Left ventricle myocardium inferior (tissue), 1 donor: ENCODE measurements around the gene KRTAP9-6. TPM values are rescaled to one million over a fixed set of nuclear protein-coding genes. Genes with fewer than 3 reads are reported as not detected.

Experiments
- DNase-seq: peaks from one replicate; pipeline ENCODE4 v3.0.0-alpha.2; 2020
- H3K27ac ChIP-seq: fragments of 200-600 bp; replicated peaks from 2 replicates; pipeline ENCODE4 v1.8.0; 2021
- H3K27me3 ChIP-seq: fragments of 200-600 bp; 2 replicates; pipeline ENCODE4 v1.8.0; 2021; ENCODE audit warnings: low read depth
- H3K36me3 ChIP-seq: fragments of 200-600 bp; 2 replicates; pipeline ENCODE4 v1.8.0; 2021
- H3K4me1 ChIP-seq: fragments of 200-600 bp; 2 replicates; pipeline ENCODE4 v1.8.0; 2021
- H3K4me3 ChIP-seq: fragments of 200-600 bp; 2 replicates; pipeline ENCODE4 v1.8.0; 2021; ENCODE audit warnings: mild to moderate bottlenecking, moderate library complexity
- H3K9me3 ChIP-seq: fragments of 200-600 bp; replicated peaks from 2 replicates; pipeline ENCODE4 v1.8.0; 2021
- CTCF ChIP-seq: fragments of 200-600 bp; IDR thresholded peaks from 2 replicates; pipeline ENCODE4 v1.8.0; 2021; ENCODE audit warnings: antibody characterized with exemption, mild to moderate bottlenecking, borderline replicate concordance
- intact Hi-C: fragments of 100-400 bp; cut with micrococcal nuclease; formaldehyde crosslinking; loops from one replicate; pipeline ENCODE4 v1.11.0; 2022
- total RNA-seq: library from RNA; stranded (reverse); fragmentation: NEBNext Ultra II Directional; extraction: Animal tissue kit (Norgen Biotek cat#: 25700); gene quantifications from one replicate; pipeline ENCODE4 v1.2.1, GENCODE V29; 2021
- donor health status: DM: no; HTN: yes; CAD: no; lungs with severe emphysema.

The KRTAP9-6 gene
- total RNA-seq, 1 donor from 2014 or later = not detected

- DNase-seq = no peak
- Histone ChIP-seq H3K27ac (no peak overlapping the region), H3K36me3 (no peaks in the 10 kb centered on the region), H3K9me3 (no peaks in the 10 kb centered on the region), H3K4me3 (no peak overlapping the region), H3K27me3 (peaks cover 76% of the 10 kb centered on the region), H3K4me1 (peaks cover 13% of the 10 kb centered on the region)
- intact Hi-C loops = no loop called here
- TF ChIP-seq CTCF = no peak
Measured at GRCh38 chr17:41307647-41308046, 42.5 kb downstream of the KRTAP9-6 start.

- peak; percentile 58 for DNase-seq
- intact Hi-C loops = no loop called here
Measured at GRCh38 chr17:41308251-41308917, 43.2 kb downstream of the KRTAP9-6 start.

GRCh38 chr17:41308918-41309359 is 43.8 kb downstream of the KRTAP9-6 start, which contains the start of gene KRTAP16-1:
Gene KRTAP16-1 (minus strand): TSS chr17:41309309. CDS start chr17:41309253, 56 bp downstream.
- Histone ChIP-seq H3K36me3 (no peaks in the 10 kb centered on the region), H3K27me3 (peaks cover 89% of the 10 kb centered on the region), H3K9me3 (no peaks in the 10 kb centered on the region), H3K4me1 (peaks cover 6% of the 10 kb centered on the region), H3K27ac (peak within 1 kb of the TSS; percentile 38), H3K4me3 (no peak within 1 kb of the TSS)
- intact Hi-C loops = no loop called here
- DNase-seq = no peak
- no peak for TF ChIP-seq CTCF

More at GRCh38 chr17:41308251-41308917, 43.2 kb downstream of the KRTAP9-6 start:
- Histone ChIP-seq H3K9me3 (no peaks in the 10 kb centered on the region), H3K36me3 (no peaks in the 10 kb centered on the region), H3K27me3 (peaks cover 83% of the 10 kb centered on the region), H3K4me3 (no peak overlapping the region), H3K27ac (peak overlapping the region; percentile 38), H3K4me1 (peaks cover 6% of the 10 kb centered on the region)
- TF ChIP-seq CTCF = no peak

- Histone ChIP-seq H3K27ac (no peak overlapping the region), H3K4me3 (no peak overlapping the region), H3K27me3 (peaks cover 93% of the 10 kb centered on the region), H3K36me3 (no peaks in the 10 kb centered on the region), H3K9me3 (no peaks in the 10 kb centered on the region), H3K4me1 (peaks cover 6% of the 10 kb centered on the region)
- DNase-seq = no peak
- no peak for TF ChIP-seq CTCF
- intact Hi-C loops = no loop called here
Measured at GRCh38 chr17:41311111-41311510, 45.9 kb downstream of the KRTAP9-6 start.

- TF ChIP-seq CTCF = no peak
Measured at GRCh38 chr17:41315204-41315794, 50.1 kb downstream of the KRTAP9-6 start, which contains the start of gene KRTAP17-1. Gene KRTAP17-1 (minus strand): TSS chr17:41315710. CDS start chr17:41315650, 60 bp downstream.

More at GRCh38 chr17:41315204-41315794, 50.1 kb downstream of the KRTAP9-6 start, which contains the start of gene KRTAP17-1:
- H3K36me3 ChIP-seq = no peaks in the 10 kb centered on the region
- peaks cover 13% of the 10 kb centered on the region for H3K9me3 ChIP-seq
- intact Hi-C loops = no loop called here
- H3K27me3 ChIP-seq = peaks cover 63% of the 10 kb centered on the region
- DNase-seq = no peak
- no peaks in the 10 kb centered on the region for H3K4me1 ChIP-seq
- no peak within 1 kb of the TSS for H3K27ac ChIP-seq
- no peak within 1 kb of the TSS for H3K4me3 ChIP-seq

Other genes starting within 250 kb of the KRTAP9-6 start
- not detected for gene KRTAP1-5, start 238.2 kb upstream of the KRTAP9-6 start, total RNA-seq
- gene KRTAP1-4, start 235.2 kb upstream of the KRTAP9-6 start, total RNA-seq = not detected
- gene KRTAP1-3, start 230.5 kb upstream of the KRTAP9-6 start, total RNA-seq = not detected
- not detected for gene KRTAP1-1, start 223.9 kb upstream of the KRTAP9-6 start, total RNA-seq
- gene KRTAP2-1, start 218.1 kb upstream of the KRTAP9-6 start, total RNA-seq = not detected
- not detected for gene KRTAP2-2, start 210.1 kb upstream of the KRTAP9-6 start, total RNA-seq
- gene KRTAP2-3, start 205.3 kb upstream of the KRTAP9-6 start, total RNA-seq = not detected
- not detected for gene KRTAP2-4, start 199.5 kb upstream of the KRTAP9-6 start, total RNA-seq
- not detected for gene KRTAP4-7, start 181.2 kb upstream of the KRTAP9-6 start, total RNA-seq
- not detected for gene KRTAP4-8, start 167.2 kb upstream of the KRTAP9-6 start, total RNA-seq
- not detected for gene KRTAP4-16, start 163.2 kb upstream of the KRTAP9-6 start, total RNA-seq
- gene KRTAP4-9, start 160.0 kb upstream of the KRTAP9-6 start, total RNA-seq = not detected
- gene KRTAP4-11, start 147.0 kb upstream of the KRTAP9-6 start, total RNA-seq = not detected
- gene KRTAP4-12, start 141.2 kb upstream of the KRTAP9-6 start, total RNA-seq = not detected
- gene KRTAP4-6, start 124.8 kb upstream of the KRTAP9-6 start, total RNA-seq = not detected
- gene KRTAP4-5, start 115.6 kb upstream of the KRTAP9-6 start, total RNA-seq = not detected
- gene KRTAP4-4, start 104.6 kb upstream of the KRTAP9-6 start, total RNA-seq = not detected
- gene KRTAP4-3, start 97.2 kb upstream of the KRTAP9-6 start, total RNA-seq = not detected
- gene KRTAP4-2, start 87.2 kb upstream of the KRTAP9-6 start, total RNA-seq = not detected
- gene KRTAP4-1, start 80.5 kb upstream of the KRTAP9-6 start, total RNA-seq = not detected
- gene KRTAP9-1, start 75.5 kb upstream of the KRTAP9-6 start, total RNA-seq = not detected
- gene KRTAP9-2, start 38.7 kb upstream of the KRTAP9-6 start, total RNA-seq = not detected
- not detected for gene KRTAP9-3, start 32.9 kb upstream of the KRTAP9-6 start, total RNA-seq
- gene KRTAP9-8, start 27.4 kb upstream of the KRTAP9-6 start, total RNA-seq = not detected
- gene KRTAP9-4, start 15.7 kb upstream of the KRTAP9-6 start, total RNA-seq = not detected
- gene KRTAP9-9, start 10.0 kb upstream of the KRTAP9-6 start, total RNA-seq = not detected
- not detected for gene KRTAP9-7, start 10.3 kb downstream of the KRTAP9-6 start, total RNA-seq
- gene KRTAP29-1, start 37.5 kb downstream of the KRTAP9-6 start, total RNA-seq = not detected
- not detected for gene KRTAP16-1, start 43.9 kb downstream of the KRTAP9-6 start, total RNA-seq
- not detected for gene KRTAP17-1, start 50.3 kb downstream of the KRTAP9-6 start, total RNA-seq
- gene KRT33A, start 85.5 kb downstream of the KRTAP9-6 start, total RNA-seq = not detected
- gene KRT33B, start 104.4 kb downstream of the KRTAP9-6 start, total RNA-seq = not detected
- not detected for gene KRT34, start 116.9 kb downstream of the KRTAP9-6 start, total RNA-seq
- gene KRT31, start 132.2 kb downstream of the KRTAP9-6 start, total RNA-seq = not detected
- gene KRT37, start 159.2 kb downstream of the KRTAP9-6 start, total RNA-seq = not detected
- not detected for gene KRT38, start 175.6 kb downstream of the KRTAP9-6 start, total RNA-seq
- 0.22 TPM for gene KRT32, start 202.0 kb downstream of the KRTAP9-6 start, total RNA-seq
- not detected for gene KRT35, start 215.8 kb downstream of the KRTAP9-6 start, total RNA-seq
- gene KRT36, start 224.5 kb downstream of the KRTAP9-6 start, total RNA-seq = not detected
- not detected for gene KRT13, start 240.2 kb downstream of the KRTAP9-6 start, total RNA-seq